Mesodermal cell (in vitro differentiated cells): Measurements from ENCODE around the gene LAMB4.

ENCODE experiments used
- H3K27ac ChIP-seq: 2 replicates; pipeline ENCODE4 v1.7.0; 2013; ENCODE audit warnings: mild to moderate bottlenecking, low read depth, low read length, moderate library complexity; ENCODE audit not compliant: severe bottlenecking
- H3K36me3 ChIP-seq: 2 replicates; pipeline ENCODE4 v1.7.1; 2013; ENCODE audit warnings: mild to moderate bottlenecking, low read length, moderate library complexity; ENCODE audit not compliant: control insufficient read depth, insufficient read depth
- H3K4me1 ChIP-seq: one replicate; pipeline ENCODE4 v1.7.1; 2013; ENCODE audit warnings: mild to moderate bottlenecking, low read length; ENCODE audit not compliant: insufficient read depth, control insufficient read depth, poor library complexity, severe bottlenecking
- H3K4me3 ChIP-seq: 2 replicates; pipeline ENCODE4 v1.7.0; 2013; ENCODE audit warnings: low read length, control low read depth, mild to moderate bottlenecking; ENCODE audit not compliant: insufficient read depth, poor library complexity, severe bottlenecking; ENCODE audit errors: extremely low read depth
- H3K9me3 ChIP-seq: 2 replicates; pipeline ENCODE4 v1.7.1; 2013; ENCODE audit warnings: mild to moderate bottlenecking, low read length, moderate library complexity; ENCODE audit not compliant: control insufficient read depth
- WGBS, 2 experiments: methylation state at CpG; one replicate each; pipeline ENCODE4 v1.1.5; 2013; ENCODE audit warnings: missing lambda C conversion rate in 2 of 2; ENCODE audit not compliant: insufficient coverage in 2 of 2; 5-methylcytosine and 5-hydroxymethylcytosine counted together

Gene LAMB4

DNA sequence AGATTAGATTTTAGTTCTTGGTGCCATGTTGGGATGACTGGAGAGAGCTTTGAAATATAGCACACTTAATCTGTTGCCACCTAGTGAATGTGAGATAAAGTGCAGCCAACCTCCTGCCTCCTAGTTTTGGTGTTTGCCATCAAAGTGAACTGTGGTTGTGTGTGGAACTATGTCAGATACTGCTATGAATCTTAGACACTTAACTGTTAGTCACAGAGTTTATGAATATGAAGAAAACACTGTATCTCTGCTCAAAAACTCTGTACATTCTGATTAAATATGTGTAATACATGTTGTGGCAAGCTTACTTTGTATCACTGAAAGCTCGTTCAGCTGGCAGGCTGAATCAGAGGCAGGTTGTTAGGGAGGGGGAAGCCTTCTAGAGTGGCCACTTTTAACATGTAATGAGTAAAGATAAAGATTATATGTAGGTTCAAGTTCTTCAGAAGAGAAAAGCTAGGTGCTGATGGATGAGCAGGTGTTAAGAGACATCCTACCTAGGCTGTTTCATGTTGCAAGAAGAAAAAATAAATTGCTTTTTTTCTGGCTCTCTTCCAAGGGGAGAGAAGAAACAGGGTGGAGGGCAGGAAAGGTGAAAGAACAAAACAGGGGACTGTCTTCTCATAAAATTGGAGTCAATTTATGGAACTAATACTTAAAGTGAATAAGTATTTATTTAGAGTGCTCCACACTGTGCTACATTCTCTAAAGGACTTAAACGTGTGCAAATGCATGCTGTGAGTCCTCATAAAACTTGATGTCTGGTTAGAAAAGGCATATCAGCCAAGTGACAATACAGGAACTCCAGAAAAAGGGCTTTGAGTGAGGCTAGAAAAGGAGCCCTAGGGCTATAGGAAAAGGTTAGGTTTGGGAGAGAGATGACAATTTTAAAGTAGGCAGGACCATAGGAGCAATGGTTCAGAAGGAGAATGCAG, 113.1 kb downstream of the LAMB4 start:
- 83 to 85% methylated on average over 2 of the region's 2 CpGs for WGBS, 2 experiments
- no peaks in the 10 kb centered on the region for H3K36me3 ChIP-seq
- H3K27ac ChIP-seq, result no peak overlapping the region
- no peak overlapping the region for H3K4me3 ChIP-seq
- H3K4me1 ChIP-seq, result peaks cover 18% of the 10 kb centered on the region
- H3K9me3 ChIP-seq, result no peaks in the 10 kb centered on the region

DNA sequence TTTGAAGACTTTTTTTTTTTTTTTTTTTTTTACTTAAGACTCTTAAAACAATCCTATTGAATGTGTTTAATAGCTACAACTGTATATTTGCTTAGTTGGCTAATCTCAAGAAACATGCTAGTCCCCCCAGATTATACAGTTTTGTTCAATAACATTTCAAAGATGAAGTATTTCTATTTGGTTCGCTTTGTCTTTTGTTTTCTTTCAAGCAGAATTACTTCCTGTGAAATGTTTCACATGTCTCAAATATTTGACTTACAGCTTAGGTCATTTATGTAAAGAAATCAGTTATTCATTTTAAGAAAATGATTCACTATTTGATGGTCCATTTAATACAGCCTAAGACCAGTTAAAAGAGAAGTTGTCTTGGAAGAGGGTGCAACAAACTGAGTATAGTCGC, 114.4 kb downstream of the LAMB4 start:
- Histone ChIP-seq H3K4me1 (peaks cover 18% of the 10 kb centered on the region), H3K27ac (no peak overlapping the region), H3K36me3 (no peaks in the 10 kb centered on the region), H3K4me3 (no peak overlapping the region), H3K9me3 (no peaks in the 10 kb centered on the region)
- WGBS, 2 experiments, result 100% methylated on average over 1 of the region's 2 CpGs

DNA sequence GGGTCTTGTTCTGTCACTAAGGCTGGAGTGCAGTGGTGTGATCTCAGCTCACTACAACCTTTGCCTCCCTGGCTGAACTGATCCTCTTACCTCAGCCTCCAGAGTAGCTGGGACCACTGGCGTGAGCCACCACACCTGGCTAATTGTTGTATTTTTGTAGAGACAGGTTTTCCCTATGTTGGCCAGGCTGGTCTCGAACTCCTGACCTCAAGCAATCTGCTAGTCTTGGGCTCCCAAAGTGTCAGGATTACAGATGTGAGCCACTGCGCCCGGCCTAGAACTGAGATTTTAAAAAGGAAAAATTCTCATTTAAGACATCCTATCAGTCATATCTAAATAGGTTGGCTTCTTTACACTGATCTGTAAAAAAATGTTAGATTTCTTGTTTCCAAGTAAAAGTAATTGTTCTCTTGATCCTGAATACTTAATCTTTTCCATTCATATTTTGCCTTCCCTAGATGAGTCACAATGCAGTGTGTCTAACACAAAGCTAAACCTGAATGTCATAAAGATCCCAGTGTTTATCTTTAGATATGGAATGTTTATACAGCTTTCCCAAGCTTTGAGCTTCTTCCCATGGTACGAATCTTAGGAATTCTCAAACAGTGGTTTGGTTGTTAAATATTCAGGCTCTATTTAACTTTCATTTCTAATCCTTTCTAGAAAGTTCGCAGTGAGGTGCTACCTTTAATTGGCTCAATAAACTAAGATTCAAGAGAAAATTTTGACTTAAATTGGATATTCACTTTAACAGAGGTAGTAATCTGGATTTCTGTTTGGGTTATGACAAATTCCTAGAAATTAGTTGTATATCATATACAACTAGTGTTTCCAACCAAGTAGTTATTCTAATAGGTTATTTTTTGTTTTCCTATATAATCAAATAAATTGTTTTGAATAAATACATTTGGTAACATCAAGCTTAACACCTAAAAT, 115.1 kb downstream of the LAMB4 start:
- Histone ChIP-seq H3K36me3 (no peaks in the 10 kb centered on the region), H3K9me3 (no peaks in the 10 kb centered on the region), H3K27ac (peak overlapping the region; percentile 41), H3K4me1 (peaks cover 18% of the 10 kb centered on the region), H3K4me3 (no peak overlapping the region)
- WGBS, 2 experiments, result 89 to 100% methylated on average over 1 to 3 of the region's 6 CpGs

DNA sequence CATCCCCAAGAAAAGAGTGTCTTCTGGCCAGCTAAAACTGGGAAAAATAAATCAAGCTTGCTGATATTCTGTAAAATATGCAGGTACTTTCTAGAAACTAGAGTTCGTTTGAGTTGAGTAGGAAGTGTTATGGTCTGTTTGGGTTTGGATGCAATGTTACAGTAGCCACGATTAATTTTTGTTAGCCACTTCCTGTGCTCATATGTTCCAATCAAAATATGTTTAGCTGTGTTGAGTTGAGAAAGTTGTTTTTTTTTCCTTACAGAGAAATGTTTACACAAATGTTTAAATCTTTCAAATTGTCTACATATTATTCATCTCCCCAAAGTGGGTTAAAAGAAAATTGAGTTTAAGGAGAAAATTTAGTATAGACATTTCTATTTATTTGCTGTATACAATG, 115.9 kb downstream of the LAMB4 start:
- Histone ChIP-seq H3K36me3 (no peaks in the 10 kb centered on the region), H3K9me3 (no peaks in the 10 kb centered on the region), H3K4me3 (no peak overlapping the region), H3K4me1 (peaks cover 18% of the 10 kb centered on the region), H3K27ac (no peak overlapping the region)
- WGBS, 2 experiments, result 80 to 100% methylated on average over 1 of the region's 2 CpGs

DNA sequence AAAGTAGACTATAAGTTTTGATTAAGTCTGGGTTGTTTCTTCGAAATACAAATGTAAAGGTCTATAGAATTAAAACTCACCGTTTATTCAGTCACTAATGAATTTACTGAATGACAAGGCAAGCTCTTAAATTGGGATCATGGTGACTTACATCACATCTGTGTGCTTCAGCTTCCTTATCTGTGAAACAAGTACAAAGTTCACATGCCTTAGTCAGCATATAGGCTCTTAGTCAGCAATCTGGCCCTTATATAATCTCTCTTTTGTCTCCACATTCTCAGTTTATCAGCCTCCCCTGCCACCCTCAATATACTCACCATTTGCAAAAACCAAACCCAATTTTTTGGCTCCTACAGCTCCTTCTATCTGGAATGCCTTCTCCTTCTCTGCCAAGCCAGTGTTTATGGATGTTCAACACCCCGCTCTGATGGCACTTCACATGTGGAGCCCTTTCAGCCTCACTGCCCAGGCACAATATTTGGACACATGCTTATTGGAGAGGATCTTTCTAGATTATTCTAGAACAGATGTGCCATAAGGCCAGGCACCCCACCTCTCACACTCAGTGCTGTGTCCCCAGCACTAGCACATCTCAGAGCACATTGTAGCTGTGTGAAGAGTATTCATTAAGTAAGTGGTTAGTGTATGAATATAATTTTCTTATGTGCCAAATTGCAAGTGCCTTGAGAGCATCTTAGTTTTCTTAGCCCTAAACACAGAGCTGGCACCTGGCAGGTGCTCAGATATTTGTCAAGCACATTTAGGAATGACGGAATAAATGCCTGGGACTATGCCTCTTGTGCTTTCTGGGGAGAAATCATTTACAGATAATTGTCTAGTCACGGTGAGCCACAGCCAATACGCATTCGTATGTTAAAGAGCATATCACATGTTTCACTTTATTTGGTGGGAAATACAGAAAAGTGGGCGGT, 117.4 kb downstream of the LAMB4 start:
- no peaks in the 10 kb centered on the region for H3K9me3 ChIP-seq
- WGBS, 2 experiments, result 92 to 96% methylated on average over 2 of the region's 8 CpGs
- no peak overlapping the region for H3K27ac ChIP-seq
- no peaks in the 10 kb centered on the region for H3K36me3 ChIP-seq
- no peak overlapping the region for H3K4me3 ChIP-seq
- H3K4me1 ChIP-seq, result peaks cover 18% of the 10 kb centered on the region

DNA sequence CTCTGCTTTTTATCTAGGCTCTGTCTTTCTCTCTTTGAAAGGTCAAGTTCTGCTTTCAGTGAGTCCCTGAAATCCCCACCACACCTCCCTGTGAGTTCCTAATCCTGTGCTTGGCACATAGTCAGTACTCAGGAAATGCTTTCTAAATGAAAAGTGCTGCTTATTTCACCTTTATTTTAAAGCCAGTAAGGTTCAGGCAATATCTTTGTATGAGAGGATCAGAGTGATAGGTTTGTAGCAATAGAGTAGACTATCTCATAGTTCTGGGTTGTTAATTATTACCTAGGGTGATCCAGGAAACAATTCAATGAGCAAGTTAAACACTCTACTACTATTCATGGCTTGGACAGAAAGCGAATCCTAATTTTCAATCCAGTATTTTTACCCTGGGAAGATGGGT, 119.8 kb downstream of the LAMB4 start:
- Histone ChIP-seq H3K4me1 (peaks cover 18% of the 10 kb centered on the region), H3K27ac (no peak overlapping the region)

DNA sequence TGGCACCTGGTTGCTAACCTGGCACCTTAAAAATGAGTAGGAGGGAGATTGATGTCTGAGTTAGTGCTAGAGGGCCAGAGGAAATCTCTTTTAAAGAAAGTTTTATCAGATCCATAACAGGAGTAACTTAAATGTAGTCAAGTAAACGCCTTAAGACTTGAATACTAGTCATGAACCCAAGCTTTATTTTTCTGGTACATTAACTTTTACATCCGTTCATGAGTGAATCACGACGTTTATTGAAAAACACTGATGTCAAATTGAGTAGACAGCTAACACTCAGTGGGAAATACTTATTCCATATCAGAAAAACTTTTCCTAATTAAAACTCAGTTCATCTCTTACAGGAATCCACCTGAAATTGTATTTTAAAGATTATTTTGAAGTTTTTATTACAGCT, 120.3 kb downstream of the LAMB4 start:
- no peak overlapping the region for H3K4me3 ChIP-seq
- H3K36me3 ChIP-seq, result no peaks in the 10 kb centered on the region
- WGBS, 2 experiments, result 94 to 97% methylated on average over 4 of the region's 4 CpGs
- peaks cover 18% of the 10 kb centered on the region for H3K4me1 ChIP-seq
- H3K27ac ChIP-seq, result no peak overlapping the region
- no peaks in the 10 kb centered on the region for H3K9me3 ChIP-seq

More for the DNA sequence above, 119.8 kb downstream of the LAMB4 start:
- no CpG with 5 or more reads among the region's 1 CpG for WGBS, 2 experiments
- H3K9me3 ChIP-seq, result no peaks in the 10 kb centered on the region
- no peak overlapping the region for H3K4me3 ChIP-seq
- H3K36me3 ChIP-seq, result no peaks in the 10 kb centered on the region

DNA sequence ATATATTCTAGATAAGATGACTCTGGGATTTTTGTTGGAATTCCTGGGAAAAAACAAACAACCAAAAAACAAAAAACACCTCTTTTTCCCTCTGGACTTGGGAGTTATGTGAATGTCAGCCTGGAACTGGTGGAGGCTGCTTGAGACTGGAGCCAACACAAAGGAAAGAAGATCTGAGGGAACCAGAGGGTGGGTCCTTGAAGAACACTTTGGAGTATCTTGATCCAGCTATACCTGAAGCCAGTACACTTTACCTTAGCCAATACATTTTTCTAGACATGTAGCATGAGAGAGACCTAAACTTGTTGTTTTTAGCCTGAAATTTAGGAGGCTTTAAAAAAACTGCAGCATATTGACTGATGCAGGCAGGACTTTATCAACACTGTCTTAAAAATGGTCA, 121.3 kb downstream of the LAMB4 start:
- Histone ChIP-seq H3K27ac (no peak overlapping the region), H3K9me3 (no peaks in the 10 kb centered on the region), H3K4me3 (no peak overlapping the region), H3K4me1 (peaks cover 14% of the 10 kb centered on the region), H3K36me3 (no peaks in the 10 kb centered on the region)

DNA sequence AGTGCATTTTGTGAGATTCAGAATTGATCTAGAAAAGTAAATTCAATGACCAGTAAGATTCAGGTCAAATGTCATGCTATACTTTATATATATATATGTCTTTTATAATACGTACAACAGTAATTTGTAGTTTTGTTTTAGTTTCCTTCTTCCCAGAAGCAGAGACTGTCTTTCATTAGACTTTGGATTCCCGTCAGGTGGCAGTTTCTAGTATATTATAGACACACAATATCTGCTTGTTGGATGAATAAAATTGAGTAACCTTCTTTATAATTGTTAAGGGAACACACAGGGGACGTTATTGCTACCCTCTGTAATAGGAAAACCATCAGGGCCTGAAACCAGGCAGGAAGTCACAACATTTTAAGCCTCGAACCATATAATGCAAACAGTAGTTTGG, 121.9 kb downstream of the LAMB4 start:
- H3K4me1 ChIP-seq, result peaks cover 11% of the 10 kb centered on the region
- no peaks in the 10 kb centered on the region for H3K36me3 ChIP-seq
- no peak overlapping the region for H3K27ac ChIP-seq
- 100% methylated on average over 1 to 2 of the region's 4 CpGs for WGBS, 2 experiments
- no peak overlapping the region for H3K4me3 ChIP-seq
- no peaks in the 10 kb centered on the region for H3K9me3 ChIP-seq

DNA sequence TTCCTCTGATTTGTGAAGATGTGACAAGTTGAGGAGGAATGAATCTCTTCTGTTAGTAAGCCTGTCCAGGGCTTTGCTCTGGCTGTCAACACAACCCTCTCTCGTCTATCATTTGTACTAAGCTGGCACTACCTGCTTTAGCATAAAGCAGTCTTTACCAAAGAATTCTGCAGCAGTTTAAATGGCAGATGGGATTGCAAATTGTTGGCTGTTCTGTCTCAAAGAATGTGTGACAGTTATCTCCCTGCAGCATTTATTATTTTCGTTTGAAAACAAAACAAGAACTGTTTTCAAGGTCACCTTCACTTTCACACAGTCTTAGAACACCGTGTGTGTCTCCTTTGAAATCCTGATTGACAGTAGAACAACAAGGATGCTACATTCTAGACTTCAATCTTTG, 122.4 kb downstream of the LAMB4 start:
- 80% methylated on average over 1 of the region's 3 CpGs; no CpG with 5 or more reads in 1 of the 2 experiments for WGBS, 2 experiments
- Histone ChIP-seq H3K36me3 (no peaks in the 10 kb centered on the region), H3K27ac (no peak overlapping the region)

More for the DNA sequence above, 122.4 kb downstream of the LAMB4 start:
- H3K9me3 ChIP-seq, result no peaks in the 10 kb centered on the region
- H3K4me1 ChIP-seq, result peaks cover 7% of the 10 kb centered on the region
- no peak overlapping the region for H3K4me3 ChIP-seq
